GM12891 (cell line): ENCODE results near the gene SORT1.

ENCODE experiments used
- DNase-seq: peaks from one replicate; pipeline ENCODE4 v3.0.0; 2011; ENCODE audit warnings: low spot score; ENCODE audit not compliant: insufficient read length
- FAIRE-seq: peaks from 2 replicates; lab custom pipeline; 2011; peaks lifted over from hg19 to GRCh38; lab: Jason Lieb, UNC
- PAX5 ChIP-seq: IDR thresholded peaks from 2 replicates; pipeline ENCODE4 v1.6.1; 2011; ENCODE audit warnings: low read length, moderate library complexity, mild to moderate bottlenecking; ENCODE audit not compliant: insufficient read depth, severe bottlenecking
- POLR2A ChIP-seq: IDR thresholded peaks from 2 replicates; pipeline ENCODE4 v1.6.1; 2011; ENCODE audit warnings: low read depth, low read length, control low read depth
- POLR2AphosphoS5 ChIP-seq: IDR thresholded peaks from 2 replicates; pipeline ENCODE4 v1.6.1; 2011; ENCODE audit warnings: low read depth, low read length, control low read depth
- POU2F2 ChIP-seq: IDR thresholded peaks from 2 replicates; pipeline ENCODE4 v1.6.1; 2011; ENCODE audit warnings: low read depth, mild to moderate bottlenecking, control low read depth, low read length, moderate library complexity
- SPI1 ChIP-seq: IDR thresholded peaks from 2 replicates; pipeline ENCODE4 v1.6.1; 2011; ENCODE audit warnings: low read depth, low read length, control low read depth
- TAF1 ChIP-seq: IDR thresholded peaks from 2 replicates; pipeline ENCODE4 v1.6.1; 2011; ENCODE audit warnings: low read depth, low read length, control low read depth

Gene SORT1

DNA sequence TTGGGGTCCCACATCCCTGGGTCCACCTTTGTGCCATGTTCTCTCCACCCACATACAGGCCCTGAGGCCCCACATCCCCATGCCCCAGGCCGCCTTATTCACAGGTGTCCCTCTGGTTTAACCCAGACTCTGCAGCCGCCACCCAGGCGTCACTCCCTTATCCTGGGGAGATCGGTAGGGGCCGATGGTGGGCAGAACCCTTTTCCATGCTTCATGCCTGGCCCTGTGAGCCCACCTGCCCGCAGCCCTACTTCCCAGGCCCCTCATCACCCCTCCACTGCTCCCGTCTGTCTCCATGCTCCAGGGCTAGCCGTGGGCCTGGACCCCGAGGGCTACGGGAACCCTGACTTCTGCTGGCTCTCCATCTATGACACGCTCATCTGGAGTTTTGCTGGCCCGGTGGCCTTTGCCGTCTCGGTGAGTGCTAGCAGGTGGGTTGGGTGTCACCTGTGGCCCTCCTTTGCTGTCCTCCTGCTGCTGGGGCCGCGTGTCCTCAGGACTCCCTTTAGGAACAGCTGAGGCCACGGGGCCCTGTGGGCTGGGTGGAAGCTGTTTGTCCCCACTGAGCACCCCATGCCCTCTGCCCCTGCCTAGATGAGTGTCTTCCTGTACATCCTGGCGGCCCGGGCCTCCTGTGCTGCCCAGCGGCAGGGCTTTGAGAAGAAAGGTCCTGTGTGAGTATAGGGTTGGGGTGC, 126.9 kb downstream of the SORT1 start:
- FAIRE-seq (no peak), DNase-seq (no peak)
- no peak for TF ChIP-seq TAF1
- TF ChIP-seq POLR2AphosphoS5 = no peak
- TF ChIP-seq POU2F2 = no peak
- no peak for TF ChIP-seq SPI1
- no peak for TF ChIP-seq PAX5
- no peak for TF ChIP-seq POLR2A

DNA sequence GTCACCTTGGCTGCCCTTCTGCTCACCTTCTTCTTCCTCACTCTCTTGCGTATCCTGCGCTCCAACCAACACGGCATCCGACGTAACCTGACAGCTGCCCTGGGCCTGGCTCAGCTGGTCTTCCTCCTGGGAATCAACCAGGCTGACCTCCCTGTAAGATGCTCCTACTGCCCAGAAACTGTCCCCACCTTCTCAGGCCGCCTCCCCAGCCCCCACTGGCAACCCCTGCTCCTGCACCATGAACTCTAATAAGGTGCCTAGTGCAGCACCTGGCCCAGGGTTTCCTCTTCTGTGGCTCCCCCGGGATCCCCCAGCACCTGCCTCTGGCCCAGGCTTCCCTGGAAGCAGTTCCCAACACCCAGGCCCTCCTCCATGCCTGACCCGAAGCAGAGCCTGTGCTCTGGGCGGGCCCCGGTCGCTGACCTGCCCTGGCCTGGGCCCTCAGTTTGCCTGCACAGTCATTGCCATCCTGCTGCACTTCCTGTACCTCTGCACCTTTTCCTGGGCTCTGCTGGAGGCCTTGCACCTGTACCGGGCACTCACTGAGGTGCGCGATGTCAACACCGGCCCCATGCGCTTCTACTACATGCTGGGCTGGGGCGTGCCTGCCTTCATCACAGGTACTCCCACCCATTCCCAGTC, 127.6 kb downstream of the SORT1 start:
- no peak for FAIRE-seq
- TF ChIP-seq POU2F2 (no peak), SPI1 (no peak), POLR2A (no peak), PAX5 (no peak), TAF1 (no peak), POLR2AphosphoS5 (no peak)

DNA sequence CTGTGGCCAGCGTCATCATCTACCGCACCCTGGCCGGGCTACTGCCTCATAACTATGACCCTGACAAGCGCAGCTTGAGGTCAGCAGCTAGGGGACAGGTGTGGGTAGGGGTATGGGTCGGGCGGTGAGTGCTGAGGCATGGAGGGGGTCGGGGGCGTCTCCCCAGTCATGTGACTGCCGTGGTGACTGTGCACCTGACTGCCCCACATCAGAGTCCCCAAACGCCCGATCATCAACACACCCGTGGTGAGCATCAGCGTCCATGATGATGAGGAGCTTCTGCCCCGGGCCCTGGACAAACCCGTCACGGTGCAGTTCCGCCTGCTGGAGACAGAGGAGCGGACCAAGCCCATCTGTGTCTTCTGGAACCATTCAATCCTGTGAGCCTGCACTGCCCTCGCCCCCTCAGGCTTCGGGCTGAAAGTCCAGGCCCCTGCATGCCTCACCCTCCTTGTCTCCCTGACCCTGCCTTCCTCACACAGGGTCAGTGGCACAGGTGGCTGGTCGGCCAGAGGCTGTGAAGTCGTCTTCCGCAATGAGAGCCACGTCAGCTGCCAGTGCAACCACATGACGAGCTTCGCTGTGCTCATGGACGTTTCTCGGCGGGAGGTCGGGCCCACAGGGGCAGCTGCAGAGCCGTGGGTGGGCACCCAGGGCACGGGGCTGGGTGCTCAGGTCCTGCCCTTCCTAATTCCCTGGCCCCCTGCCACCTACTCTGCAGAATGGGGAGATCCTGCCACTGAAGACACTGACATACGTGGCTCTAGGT, 128.3 kb downstream of the SORT1 start:
- FAIRE-seq = no peak
- no peak for DNase-seq
- TF ChIP-seq POLR2A (no peak), SPI1 (no peak), PAX5 (no peak), POU2F2 (no peak), POLR2AphosphoS5 (no peak), TAF1 (no peak)

More for the DNA sequence above, 127.6 kb downstream of the SORT1 start:
- no peak for DNase-seq

DNA sequence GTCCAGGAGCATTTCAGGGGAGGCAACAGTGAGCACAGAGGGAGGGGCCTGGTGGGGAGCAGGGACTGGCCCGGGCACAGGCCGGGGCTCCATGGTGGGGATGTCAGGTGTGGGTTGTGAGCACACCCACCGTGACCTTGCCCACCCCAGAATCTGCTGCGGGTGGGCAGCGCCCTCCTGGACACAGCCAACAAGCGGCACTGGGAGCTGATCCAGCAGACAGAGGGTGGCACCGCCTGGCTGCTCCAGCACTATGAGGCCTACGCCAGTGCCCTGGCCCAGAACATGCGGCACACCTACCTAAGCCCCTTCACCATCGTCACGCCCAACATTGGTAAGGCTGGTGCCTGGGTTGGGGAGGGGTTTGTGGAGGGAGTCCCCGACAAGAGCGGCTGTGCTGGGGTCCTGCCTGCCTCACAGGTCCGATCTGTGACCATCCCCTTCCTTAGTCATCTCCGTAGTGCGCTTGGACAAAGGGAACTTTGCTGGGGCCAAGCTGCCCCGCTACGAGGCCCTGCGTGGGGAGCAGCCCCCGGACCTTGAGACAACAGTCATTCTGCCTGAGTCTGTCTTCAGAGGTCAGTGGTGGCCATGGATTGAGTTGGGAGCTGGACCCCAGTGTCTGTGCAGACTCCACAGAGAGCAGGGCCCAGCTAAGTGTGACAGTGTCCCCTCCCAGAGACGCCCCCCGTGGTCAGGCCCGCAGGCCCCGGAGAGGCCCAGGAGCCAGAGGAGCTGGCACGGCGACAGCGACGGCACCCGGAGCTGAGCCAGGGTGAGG, 129.1 kb downstream of the SORT1 start:
- no peak for TF ChIP-seq SPI1
- TF ChIP-seq PAX5 = no peak
- TF ChIP-seq TAF1 = no peak
- no peak for TF ChIP-seq POLR2A
- no peak for TF ChIP-seq POLR2AphosphoS5
- TF ChIP-seq POU2F2 = no peak
- FAIRE-seq (no peak), DNase-seq (no peak)

DNA sequence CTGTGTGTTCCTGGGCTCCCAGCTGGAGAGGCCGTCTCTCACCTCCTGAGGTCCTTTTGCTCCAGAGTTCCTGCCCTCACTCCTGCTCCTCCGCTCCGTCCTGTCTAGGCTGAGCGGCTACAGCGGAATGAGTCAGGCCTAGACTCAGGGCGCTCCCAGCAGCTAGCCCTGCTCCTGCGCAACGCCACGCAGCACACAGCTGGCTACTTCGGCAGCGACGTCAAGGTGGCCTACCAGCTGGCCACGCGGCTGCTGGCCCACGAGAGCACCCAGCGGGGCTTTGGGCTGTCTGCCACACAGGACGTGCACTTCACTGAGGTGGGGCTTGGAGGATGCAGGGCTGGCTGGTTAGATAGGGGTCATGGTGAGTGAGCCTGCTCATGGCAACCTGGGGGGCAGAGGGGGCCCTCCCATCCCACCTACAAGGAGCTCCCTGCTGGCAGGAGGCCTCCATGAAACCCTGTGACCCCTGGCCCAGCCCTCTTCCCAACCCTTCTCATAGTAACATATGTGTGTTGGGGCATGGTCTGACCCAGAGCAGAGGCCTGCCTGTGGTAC, 129.9 kb downstream of the SORT1 start:
- DNase-seq (no peak), FAIRE-seq (no peak)
- no peak for TF ChIP-seq POU2F2
- no peak for TF ChIP-seq TAF1
- TF ChIP-seq SPI1 = no peak
- TF ChIP-seq POLR2A = no peak
- TF ChIP-seq POLR2AphosphoS5 = no peak
- TF ChIP-seq PAX5 = no peak

DNA sequence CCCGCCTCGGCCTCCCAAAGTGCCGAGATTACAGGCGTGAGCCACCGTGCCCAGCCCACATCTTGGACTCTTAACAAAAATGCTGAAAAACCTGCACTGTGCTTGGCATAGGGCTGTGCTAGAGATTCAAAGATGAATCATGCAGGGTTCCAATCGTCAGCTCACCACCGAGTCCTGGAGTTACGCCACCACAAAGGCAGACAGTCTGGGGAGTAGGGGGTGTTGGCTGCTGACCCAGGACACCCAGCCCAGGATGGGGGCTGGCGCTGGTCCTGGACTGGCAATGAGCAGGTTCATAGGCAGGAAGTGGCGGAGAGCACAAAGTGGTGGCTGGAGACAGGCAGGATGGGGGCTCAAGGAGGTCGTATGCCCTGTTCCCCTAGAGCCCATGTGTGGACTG, 130.8 kb downstream of the SORT1 start:
- no peak for TF ChIP-seq TAF1
- no peak for TF ChIP-seq POLR2A
- TF ChIP-seq PAX5 = no peak
- TF ChIP-seq SPI1 = no peak
- TF ChIP-seq POU2F2 = no peak
- no peak for TF ChIP-seq POLR2AphosphoS5
- FAIRE-seq (no peak), DNase-seq (no peak)

DNA sequence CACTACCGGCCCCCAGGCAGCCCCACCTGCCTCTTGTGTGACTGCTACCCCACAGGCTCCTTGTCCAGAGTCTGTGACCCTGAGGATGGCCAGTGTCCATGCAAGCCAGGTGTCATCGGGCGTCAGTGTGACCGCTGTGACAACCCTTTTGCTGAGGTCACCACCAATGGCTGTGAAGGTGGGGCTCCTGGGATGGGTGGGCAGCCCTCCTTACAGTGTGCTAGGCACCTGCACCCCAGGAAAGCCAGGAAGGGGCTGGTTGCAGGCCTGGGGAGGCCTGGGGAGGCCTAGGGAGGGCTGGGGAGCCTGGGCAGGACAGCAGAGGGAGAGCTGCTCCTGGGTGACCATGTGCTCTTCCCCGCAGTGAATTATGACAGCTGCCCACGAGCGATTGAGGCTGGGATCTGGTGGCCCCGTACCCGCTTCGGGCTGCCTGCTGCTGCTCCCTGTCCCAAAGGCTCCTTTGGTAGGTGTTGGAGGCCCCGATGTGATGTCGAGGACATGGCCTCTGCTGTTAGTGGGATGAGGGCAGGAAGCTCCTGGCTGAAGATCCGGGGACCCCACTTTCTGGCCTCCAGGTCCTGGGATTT, 131.9 kb downstream of the SORT1 start:
- TF ChIP-seq TAF1 (no peak), POLR2A (no peak), POLR2AphosphoS5 (no peak), PAX5 (no peak), SPI1 (no peak), POU2F2 (no peak)
- FAIRE-seq (no peak), DNase-seq (no peak)

DNA sequence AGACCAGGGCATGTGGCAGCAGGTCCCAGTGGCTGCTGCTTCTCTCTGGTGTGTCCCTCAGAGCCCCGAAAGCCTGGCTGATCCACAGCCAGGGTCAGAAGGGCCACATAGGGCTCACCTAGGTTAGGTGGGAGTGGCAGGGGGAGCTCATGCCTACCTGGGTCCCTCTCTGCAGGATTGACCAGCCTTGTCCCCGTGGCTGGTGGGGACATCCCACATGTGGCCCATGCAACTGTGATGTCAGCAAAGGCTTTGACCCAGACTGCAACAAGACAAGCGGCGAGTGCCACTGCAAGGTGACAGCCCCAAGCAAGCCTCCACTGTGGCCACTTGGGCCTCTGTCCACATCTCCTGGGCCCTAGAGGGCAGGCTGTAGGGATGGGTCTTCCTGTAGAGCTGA, 132.7 kb downstream of the SORT1 start:
- no peak for DNase-seq
- no peak for TF ChIP-seq POLR2AphosphoS5
- no peak for TF ChIP-seq PAX5
- no peak for TF ChIP-seq POU2F2
- no peak for TF ChIP-seq POLR2A
- TF ChIP-seq TAF1 = no peak
- TF ChIP-seq SPI1 = no peak
- FAIRE-seq = no peak

DNA sequence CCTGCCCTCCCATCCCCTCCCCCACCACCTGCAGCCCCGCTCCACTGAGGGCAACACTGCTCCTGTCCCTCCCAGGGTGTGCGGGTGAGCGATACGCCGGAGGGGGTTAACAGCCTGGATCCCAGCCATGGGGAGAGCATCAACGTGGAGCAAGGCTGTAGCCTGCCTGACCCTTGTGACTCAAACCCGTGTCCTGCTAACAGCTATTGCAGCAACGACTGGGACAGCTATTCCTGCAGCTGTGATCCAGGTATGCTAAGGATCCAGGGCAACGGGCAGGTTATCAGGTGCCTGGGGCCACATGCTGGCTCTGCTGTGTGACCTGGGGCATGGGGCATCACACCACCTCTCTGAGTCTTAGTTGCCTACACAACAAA, 133.4 kb downstream of the SORT1 start:
- TF ChIP-seq PAX5 (no peak), SPI1 (no peak), POLR2A (no peak), POLR2AphosphoS5 (no peak), TAF1 (no peak), POU2F2 (no peak)
- FAIRE-seq = no peak

More for the DNA sequence above, 133.4 kb downstream of the SORT1 start:
- DNase-seq = no peak
